ENCODE data around the gene UTS2.

UTS2 gene

GRCh38 chr1:7810395-7810794, 42.5 kb downstream of the UTS2 start:
- no peak for DNase-seq (ENCODE audit: low spot score)

DNA sequence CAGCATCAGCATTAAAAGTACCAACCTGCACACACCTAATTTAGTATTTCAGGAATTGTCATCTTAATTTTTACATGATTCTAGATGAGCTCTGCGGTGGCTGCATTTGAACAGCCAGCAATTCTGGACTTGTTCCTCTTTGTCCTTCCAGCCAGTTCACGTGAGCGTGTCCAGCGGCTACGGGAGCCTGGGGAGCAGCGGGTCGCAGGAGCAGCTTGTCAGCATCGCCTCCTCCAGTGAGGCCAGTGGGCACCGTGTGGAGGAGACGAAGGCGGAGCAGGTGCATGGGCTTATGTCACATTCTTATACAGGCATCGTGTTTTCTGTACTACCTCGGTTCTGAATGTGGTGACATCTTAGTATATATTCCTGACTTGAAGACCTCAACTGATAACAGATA, 43.1 kb downstream of the UTS2 start:
- DNase-seq (ENCODE audit: low spot score): no peak

DNA sequence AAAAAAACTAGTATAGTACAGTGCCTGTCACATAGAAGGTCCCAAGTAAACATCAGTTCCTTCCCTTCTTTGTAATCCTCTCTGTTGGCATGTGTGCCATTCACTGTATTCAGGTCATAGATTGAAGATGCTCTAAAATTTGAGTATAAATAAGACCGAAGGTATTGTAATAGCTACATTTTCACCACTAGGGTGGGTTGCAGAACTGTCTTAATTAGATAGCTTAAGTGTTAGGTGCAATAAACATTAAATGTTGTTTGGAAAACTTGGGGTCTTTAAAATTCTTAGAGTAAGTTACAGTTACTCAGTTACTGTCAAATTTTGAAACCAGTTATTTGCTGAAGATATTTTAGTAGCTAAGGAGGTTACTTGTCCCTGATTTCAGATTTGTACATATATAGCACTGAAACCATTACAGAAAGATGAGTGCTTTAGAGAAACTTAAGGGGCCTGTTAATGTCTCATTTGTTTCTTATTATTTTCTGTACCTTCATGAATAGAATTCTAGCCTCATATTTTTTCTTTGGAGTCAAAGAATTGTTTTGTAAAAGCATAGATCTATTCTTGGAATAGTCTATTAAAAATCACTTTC, 44.5 kb downstream of the UTS2 start:
- no peak for DNase-seq (ENCODE audit: low spot score)

- no peak for DNase-seq (ENCODE audit: low spot score)
Observed at GRCh38 chr1:7805460-7805859, 47.4 kb downstream of the UTS2 start.
